ENCODE data around the gene ESYT1.

- TF ChIP-seq CTCF (IDR thresholded peaks at IDR 0.05), result no peak
- TF ChIP-seq EP300 (IDR thresholded peaks at IDR 0.05), result no peak
These were observed 3.9 kb upstream of the ESYT1 start for GRCh38 chr12:56124133-56124532.

Data from ovary (tissue), 3 donors.